ENCODE measurements around the gene RUNDC1.

GRCh38 chr17:43018932-43019331 lies 38.6 kb downstream of the RUNDC1 start:
- TF ChIP-seq CTCF (conservative IDR thresholded peaks at IDR 0.05; ENCODE audit: low read length) (no peak), EZH2phosphoT487 (IDR thresholded peaks at IDR 0.05; ENCODE audit: borderline replicate concordance, low read depth, low read length) (no peak)

Measured in OCI-LY7 (cell line).